Hepatocyte (in vitro differentiated cells): Measurements from ENCODE around the gene TWIST1.

Source experiments
- EZH2phosphoT487 ChIP-seq: fragments of 200-600 bp; sonication (generic); IDR thresholded peaks from one replicate; pipeline ENCODE4 v1.6.1; 2018; ENCODE audit warnings: antibody characterized with exemption, mild to moderate bottlenecking, low read depth, moderate library complexity; ENCODE audit not compliant: unreplicated experiment, severe bottlenecking
- TF ChIP-seq, protein P1 (sequence below): fragments of 200-600 bp; sonication (generic); IDR thresholded peaks from 2 replicates; pipeline ENCODE4 v1.5.1; 2016; ENCODE audit warnings: antibody characterized with exemption, mild to moderate bottlenecking; ENCODE audit not compliant: poor library complexity

- TF ChIP-seq, protein P1, sequence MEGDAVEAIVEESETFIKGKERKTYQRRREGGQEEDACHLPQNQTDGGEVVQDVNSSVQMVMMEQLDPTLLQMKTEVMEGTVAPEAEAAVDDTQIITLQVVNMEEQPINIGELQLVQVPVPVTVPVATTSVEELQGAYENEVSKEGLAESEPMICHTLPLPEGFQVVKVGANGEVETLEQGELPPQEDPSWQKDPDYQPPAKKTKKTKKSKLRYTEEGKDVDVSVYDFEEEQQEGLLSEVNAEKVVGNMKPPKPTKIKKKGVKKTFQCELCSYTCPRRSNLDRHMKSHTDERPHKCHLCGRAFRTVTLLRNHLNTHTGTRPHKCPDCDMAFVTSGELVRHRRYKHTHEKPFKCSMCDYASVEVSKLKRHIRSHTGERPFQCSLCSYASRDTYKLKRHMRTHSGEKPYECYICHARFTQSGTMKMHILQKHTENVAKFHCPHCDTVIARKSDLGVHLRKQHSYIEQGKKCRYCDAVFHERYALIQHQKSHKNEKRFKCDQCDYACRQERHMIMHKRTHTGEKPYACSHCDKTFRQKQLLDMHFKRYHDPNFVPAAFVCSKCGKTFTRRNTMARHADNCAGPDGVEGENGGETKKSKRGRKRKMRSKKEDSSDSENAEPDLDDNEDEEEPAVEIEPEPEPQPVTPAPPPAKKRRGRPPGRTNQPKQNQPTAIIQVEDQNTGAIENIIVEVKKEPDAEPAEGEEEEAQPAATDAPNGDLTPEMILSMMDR, result no peak
- TF ChIP-seq EZH2phosphoT487, result no peak
Observed at GRCh38 chr7:19116121-19117090, 1.0 kb downstream of the TWIST1 start.
